GM21515 (cell line): ENCODE data around the gene EZH2.

Experiments used
- ATAC-seq: cut with Tn5 transposase; IDR thresholded peaks from one replicate; pipeline ENCODE4 v1.9.1; 2021; ENCODE audit not compliant: unreplicated experiment

The EZH2 gene

DNA sequence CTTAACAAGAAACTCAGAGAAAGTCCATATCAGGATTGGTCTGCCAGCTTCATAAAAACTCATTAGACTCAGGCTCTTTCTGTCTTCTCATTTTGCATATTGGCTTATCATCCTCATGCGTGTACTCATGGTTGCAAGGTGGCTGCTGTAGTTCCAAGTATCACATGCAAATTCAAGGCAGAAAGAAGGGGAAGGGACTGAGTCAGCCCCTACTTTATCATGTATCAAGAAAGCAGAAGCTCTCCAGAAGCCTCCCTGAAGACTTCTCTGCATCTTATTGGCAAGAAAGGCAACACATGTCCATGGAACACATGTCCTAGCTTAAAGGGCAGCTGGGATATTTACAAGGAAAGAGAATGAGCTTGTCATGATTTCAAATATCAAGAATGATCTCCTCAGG is 19.4 kb upstream of the EZH2 start:
- no peak for ATAC-seq

DNA sequence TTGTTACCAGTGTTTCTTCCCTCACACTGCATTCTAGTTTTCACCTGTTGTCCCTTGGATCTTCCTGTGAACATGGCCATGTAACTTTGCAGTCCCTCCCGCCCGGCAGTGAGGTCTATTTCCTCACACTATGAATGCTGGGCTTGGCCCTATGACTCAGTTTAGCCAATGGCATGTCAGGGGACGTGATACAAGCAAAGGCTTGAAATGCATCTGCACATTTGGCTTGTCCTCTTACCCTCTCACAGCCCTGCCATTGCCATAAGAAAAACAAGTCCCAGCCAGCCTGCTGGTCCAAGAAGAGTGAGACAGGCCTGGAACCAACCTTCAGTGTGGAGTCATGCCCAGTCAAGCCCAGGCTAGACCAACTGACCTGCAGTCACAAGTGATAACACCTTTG is 17.1 kb upstream of the EZH2 start:
- no peak for ATAC-seq

DNA sequence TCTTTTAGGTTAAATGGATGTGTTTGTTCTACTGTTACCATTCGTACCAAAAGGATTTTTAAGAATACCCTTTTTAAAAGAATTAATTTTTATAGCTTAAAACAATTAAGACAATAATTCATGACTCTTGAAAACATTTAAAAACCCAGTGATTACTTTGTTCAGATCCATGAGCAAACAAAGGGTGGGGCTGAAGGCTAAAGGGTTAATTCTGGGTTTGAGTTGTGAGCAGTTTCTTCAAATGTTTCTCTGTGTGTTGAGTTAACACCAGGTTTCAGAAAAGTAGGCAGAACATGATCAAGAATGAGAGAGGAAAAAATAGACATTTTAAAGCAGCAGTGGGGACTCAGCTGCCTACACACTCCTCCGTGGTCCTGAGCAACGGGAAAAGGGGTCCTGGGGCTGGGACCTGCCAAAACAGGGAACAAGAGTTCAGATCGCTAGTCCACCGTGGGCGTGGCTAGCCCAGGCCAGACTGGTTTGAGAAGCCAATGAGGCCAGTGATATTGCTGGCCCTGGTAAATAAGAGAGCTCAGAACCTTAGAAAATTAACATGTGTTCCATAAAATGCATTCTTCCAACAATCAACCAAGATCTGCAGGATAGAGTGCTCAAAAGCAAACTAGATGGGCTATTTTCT is 14.9 kb upstream of the EZH2 start:
- ATAC-seq: no peak

DNA sequence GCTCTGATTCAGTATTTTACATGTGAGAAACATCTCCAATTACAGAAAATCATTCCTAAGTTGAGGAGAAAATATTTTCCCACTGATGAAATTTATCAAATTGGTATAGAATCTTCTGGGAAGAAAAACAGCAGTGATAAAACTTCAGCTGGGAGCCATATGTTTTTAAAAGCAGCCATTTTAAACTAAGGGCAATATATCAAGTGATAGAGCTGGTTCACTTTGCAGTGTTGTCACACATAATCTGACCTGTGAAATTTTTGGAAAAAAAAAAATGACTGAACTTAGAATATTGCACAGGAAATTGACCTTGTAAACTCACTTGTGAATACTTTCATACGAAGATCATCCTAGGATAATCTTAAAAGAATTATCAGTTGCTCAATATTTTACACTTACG is 10.5 kb upstream of the EZH2 start:
- no peak for ATAC-seq

DNA sequence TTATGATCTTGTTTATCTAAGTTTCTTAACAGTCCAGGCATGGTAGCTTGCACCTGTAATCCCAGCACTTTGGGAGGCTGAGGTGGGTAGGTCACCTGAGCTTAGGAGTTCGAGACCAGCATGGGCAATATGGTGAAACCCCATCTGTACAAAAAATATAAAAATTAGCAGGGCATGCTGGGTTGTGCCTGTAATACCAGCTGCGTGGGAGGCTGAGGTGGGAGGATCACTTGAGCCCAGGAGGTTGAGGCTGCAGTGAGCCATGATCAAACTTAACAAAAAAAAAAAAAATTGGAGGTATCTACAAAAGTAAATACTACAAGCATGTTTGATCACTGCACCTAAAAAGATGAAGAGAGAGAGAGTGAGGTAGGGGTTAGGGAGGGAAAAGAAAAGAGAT is 9.0 kb upstream of the EZH2 start:
- ATAC-seq: no peak

DNA sequence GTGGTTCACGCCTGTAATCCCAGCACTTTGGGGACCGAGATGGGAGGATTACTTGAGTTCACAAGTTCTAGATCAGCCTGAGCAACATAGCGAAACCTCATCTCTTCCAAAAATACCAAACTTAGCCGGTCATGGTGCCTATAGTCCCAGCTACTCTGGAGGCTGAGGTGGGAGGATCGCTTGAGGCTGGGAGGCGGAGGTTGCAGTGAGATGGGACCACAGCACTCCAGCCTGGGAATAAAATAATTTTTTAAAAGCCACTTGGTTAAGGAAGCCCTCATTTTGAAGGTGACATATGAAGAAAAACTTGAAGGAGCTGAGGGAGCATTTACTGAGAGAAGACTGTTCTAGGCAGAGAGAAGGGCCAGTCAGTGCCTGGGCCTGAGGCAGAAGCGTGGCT is 4.2 kb upstream of the EZH2 start:
- ATAC-seq: no peak

DNA sequence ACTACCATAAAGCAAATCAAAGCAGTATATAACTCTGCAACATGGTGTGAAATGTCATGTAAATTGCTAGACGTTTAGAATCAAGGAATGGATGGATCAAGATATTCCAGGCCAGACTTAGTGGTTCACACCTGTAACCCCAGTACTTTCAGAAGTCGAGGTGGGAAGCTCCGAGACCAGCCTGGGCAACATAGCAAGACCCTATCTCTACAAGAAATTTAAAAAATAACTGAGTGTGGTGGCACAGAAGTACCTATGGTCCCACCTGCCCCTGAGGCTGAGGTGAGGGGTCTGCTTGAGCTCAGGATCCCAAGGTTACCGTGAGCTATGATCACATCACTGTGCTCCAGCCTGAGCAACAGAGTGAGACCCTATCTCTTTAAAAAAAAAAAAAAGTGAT is 2.8 kb upstream of the EZH2 start:
- ATAC-seq: no peak

DNA sequence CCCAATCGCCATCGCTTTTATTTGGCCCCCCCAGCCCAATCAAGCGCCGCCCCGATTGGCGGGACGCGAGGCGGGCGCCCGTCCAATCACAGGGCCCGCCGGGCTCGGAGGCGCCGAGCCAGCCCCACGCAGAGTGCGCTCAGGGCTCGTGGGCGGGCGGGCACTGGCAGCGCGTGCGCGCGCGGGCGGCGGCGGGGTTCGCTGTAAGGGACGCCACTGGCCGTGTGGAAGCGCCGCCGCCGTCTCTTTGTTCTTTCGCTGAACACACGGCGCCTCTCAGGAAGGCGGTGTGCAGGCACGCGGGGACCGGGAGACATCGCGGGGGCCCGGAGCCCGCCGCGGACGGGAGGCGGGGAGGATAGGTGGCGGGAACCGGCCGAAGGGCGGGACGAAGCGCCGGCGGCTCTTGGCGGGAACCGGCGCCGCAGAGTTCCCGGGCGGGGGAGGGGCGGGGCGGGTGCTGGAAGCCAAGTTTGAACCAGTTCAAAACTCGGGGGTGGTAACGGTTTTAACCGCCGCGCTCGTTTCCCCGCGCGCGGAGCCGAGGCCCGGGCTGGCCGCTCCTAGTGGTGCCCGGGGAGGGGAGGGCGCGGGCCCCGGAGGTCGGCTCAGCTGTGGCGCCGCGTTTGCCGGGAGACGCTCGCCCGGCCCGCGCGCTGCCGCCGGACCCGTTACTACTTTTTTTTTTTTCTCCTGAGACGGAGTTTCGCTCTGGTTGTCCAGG is 370 bp upstream of the EZH2 start:
- peak; percentile 91 for ATAC-seq

DNA sequence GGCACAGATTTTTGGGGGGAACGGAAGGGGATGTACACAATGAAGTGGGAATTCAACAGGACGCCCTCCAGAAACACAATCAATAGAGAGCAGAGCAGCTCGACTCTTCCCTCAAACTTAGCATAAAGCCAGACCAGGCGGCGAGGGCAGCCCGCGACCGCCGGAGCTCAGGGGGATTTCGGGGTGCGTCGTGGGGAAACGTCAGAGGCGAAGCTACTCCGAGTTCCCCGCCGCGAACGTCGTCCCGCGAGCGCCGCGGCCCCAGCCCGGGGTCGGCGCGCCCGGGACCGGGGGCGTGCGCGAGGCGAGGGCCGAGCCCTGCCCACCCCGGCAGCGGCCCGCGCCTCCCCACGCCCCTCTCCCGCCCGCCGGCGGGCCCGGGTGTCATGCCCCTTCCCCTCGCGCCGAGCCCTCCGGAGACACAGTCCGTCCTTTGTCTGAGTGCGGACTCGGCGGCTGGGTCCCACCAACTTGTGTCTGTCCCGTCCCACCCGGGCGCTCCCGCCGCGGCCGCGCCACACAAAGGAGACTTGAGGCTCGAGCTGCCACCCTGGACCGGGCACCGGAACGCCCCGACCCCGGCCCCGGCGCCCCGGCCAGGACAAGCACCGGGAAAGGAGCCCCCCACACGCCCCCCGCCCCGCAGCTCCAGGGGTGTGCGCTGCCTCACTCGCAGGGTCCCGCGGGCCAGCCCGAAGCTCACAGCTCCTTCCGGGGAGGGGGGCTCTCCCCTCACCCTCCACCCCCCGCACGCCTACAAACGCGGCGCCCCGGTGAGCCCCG is 634 bp downstream of the EZH2 start:
- ATAC-seq: peak; percentile 29

DNA sequence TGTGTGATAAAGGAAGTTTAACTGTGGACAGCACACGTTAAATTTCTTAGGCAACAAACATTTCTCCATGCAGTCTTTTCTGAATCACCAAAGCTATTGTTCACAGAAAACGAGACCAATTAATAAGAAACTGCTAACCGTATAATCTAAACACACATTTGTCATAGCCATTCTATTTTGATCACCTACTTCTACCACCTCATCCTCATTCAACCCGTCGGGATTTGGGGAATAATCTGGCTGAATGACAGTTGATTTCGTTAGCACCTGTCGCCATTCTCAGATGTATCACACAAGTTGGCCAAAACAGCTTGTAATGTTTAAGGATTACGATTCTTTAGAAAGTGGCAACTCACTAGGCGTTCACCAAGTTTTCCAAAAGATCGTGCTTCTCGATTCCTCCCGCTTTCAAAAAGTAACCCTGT is 1.2 kb downstream of the EZH2 start:
- no peak for ATAC-seq

DNA sequence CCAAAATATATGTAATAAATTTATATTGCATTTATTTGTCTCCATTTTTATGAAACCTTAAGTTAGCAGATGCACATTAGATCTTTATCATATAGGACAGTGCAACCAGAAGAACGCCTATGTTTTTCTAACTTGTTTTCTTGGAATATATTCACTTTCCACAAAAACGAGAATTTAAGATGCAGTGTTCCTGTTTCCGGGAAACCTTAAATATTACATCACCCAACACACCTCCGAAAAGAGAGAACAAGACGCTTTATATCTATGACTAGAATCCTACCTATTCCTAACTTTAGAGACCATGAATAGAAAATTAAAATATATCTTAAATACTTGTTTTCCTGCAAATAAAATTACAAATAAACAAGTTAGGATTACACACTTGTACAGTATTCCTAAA is 1.9 kb downstream of the EZH2 start:
- no peak for ATAC-seq

DNA sequence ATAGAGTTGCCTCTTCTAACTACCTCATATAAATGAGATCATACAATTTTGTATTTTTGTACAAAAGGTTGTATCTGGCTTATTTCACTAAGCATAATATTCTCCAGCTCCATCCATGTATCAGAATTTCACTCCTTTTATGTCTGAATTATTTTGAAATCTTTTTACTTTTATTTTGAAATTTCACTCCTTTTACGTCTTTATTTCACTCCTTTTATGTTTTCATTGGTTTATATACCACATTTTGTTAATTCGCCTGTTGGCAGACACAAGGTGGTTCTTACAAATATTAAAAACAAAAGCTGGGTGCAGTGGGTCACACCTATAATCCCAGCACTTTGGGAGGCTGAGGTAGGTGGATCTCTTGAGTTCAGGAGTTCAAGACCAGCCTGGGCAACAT is 5.8 kb downstream of the EZH2 start:
- no peak for ATAC-seq

DNA sequence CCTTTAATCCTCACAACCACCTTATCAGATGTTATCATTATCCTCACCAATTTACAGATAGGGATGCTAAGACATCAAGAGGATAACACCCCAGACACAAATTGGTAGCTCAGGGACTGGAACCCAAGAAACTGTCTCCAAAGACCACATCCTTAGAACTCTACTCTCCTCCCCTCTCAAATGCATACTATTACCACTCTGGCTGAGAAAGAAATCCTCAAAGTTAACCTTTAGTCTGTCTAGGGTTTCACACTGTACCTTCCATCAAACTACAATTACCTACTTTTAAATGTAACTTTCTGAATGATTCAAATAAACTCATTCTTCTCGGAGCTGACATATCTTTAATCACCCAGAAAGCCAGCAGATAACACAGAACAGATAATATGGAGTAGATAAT is 6.6 kb downstream of the EZH2 start:
- ATAC-seq: no peak

DNA sequence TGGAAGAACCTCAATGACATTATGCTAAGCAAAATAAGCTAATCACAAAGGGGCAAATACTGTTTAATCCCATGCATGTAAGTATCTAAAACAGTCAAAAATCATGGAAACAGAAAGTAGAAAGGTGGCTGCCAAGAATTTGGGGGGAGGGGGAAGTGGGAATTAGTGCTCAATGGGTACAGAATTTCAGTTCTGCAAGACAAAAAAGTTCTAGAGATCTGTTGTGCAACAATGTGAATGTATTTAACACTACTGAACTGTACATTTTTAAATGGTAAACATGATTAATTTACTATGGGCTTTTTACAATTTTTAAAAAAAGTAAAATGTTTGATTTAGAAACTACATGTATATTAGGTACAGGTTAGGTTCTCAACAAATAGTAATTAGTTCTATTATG is 11.9 kb downstream of the EZH2 start:
- no peak for ATAC-seq

DNA sequence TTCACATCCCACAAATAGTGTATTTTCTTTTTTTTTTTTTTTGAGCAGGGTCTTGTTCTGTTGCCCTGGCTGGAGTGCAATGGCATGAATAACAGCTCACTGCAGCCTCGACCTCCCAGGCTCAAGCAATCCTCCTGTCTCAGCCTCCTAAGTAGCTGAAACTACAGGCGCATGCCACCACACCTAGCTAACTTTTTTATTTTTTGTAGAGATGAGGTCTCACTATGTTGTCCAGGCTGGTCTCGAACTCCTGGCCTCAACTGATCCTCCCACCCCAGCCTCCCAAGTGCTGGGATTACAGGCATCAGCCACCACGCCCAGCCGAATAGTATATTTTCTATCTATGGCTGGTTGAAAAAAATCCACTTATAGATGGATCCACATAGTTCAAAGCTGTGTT is 12.5 kb downstream of the EZH2 start:
- ATAC-seq: no peak

DNA sequence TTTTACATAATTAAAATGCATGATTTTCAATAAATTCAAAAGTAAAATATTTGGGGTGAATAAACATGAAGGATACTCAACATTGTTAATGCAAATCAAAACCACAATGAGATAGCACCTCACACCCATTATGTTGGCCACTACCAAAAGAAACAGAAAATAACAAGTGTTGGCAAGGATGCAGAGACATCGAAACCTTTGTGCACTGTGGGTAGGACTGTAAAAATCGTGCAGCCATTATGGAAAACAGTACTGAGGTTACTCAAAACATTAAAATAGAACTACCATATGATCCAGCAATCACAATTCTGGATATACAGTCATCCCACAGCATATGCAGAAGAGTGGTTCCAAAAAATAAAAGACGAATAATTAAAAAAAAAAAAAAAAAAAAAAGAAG is 13.1 kb downstream of the EZH2 start:
- ATAC-seq: no peak

DNA sequence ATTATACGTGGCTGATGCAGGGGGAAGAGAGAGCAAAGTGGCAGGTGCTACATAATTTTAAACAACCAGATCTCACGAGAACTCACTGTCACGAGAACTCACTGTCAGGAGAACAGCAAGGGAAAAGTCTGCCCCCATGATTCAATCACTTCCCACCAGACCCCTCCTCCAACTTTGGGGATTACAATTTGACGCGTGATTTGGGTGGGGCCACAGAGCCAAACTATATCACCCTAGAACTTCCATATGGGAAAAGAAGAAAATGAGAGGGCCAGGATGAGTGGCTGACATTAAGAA is 15.8 kb downstream of the EZH2 start:
- no peak for ATAC-seq

DNA sequence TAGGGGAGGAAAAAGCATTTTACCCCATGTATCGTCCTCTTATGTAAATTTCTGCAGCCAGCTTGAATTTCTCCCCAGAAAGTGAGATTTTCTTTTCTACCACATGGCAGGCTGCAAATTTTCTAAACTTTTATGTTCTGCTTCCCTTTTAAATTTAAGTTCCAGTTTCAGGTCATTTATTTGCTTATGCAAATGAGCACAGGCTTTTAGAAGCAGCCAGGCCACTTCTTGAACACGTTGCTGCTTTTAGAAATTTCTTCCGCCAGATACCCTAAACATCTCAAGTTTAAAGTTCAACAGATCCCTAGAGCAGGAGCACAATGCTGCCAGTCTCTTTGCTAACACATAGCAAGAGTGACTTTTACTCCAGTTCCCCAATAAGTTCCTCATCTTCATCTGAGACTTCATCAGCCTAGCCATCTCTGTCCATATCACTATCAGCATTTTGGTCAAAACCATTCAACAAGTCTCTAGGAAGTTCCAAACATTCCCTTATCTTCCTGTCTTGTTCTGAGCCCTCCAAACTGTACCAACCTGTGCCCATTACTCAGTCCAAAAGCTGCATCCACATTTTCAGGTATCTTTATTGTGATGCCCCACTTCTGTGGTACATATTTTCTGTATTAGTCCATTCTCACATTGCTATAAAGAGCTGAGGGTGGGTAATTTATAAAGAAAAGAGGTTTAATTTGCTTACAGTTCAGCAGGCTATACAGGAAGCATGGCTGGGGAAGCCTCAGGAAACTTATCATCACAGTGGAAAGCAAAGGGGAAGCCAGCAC is 16.3 kb downstream of the EZH2 start:
- no peak for ATAC-seq

DNA sequence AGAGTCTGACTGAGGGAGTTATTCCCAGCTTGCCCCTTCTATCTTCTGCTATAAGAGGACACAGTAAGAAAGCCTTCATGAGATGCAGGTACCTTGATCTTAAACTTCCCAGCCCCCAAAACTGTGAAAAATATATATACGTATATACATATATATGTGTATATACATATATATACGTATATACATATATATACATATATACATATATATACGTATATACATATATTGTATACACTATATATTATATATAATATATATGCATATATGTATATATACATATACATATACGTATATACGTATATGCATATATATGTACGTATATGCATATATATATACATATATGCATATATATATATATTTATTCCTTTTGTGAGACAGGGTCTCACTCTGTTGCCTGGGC is 17.7 kb downstream of the EZH2 start:
- ATAC-seq: no peak

DNA sequence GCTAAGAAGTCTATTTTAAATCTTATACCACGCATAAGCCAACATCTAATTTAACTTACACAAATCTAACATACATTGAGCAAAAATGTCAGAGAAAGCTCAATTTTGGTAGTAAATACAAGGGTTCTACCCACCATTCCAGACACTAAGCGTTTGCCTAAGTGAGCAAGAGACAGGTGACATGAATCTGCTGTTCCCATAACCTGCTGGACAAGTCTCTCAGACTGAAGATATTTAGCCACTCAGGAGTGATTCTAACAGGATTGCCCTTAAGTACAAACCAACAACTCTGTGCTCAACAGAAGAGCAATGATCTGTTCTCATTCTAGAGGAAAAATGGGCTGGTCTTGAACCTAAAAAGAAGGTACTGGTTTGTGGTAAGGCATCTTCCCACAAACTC is 18.8 kb downstream of the EZH2 start:
- ATAC-seq: no peak

DNA sequence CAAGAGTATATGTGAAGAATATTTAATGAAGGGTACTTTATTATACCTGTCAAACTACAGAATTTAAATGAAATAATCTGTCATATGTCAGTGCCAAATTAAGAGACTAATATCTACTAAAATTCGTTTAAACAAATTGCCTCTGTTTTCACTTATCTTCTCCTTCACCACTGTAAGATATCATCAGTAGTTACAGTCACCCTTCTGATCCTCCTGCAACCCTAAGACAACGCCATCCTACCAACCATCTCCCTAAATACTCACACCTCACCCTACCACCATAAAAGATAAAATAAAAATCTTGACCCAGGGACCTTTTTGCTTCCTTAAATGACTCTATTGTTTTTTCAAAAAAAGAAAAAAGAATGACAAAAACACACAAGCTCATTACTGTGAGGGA is 20.8 kb downstream of the EZH2 start:
- no peak for ATAC-seq

DNA sequence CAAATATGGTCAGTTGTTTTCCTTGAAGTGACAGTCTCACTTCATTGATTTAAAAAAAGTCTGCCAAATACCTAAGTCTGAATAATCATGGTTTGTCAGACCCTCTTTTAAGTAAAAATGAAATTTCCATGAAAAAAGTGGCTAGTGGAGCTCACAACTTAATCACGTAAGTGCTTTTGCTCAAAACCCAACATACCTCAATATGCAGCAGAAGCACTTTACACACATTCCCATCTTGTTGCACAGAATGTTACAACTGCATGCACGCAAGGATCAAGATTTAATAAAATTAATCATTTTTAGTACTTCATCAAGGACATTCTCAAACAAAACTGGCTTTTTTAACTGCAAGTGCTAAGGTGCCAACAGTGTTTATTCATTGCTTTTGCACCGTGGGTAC is 21.6 kb downstream of the EZH2 start:
- ATAC-seq: no peak
